Stimulated activated CD4-positive, alpha-beta T cell treated with anti-CD3 and anti-CD28 coated beads, Interleukin-4, amount 100 ng/mL, for 1 hour (primary cell): ENCODE data around the gene IPO4.

Source experiments
- DNase-seq: peaks from one replicate; pipeline ENCODE4 v3.0.0-alpha.2; 2020

Gene IPO4

GRCh38 chr14:24130717-24131548, 57.7 kb downstream of the IPO4 start:
- no peak for DNase-seq

GRCh38 chr14:24130380-24130716, 58.3 kb downstream of the IPO4 start, which contains the start of gene FITM1:
Gene FITM1, plus strand, starts transcription at chr14:24130659. Its CDS starts 905 bp downstream, at chr14:24131564.
- DNase-seq: no peak
